CD4-positive, alpha-beta T cell treated with Interleukin-2 at 100 ng/mL for 4 hours (primary cell): ENCODE results near the gene SLC2A4.

Source experiments
- DNase-seq: peaks from one replicate; pipeline ENCODE4 v3.0.0-alpha.2; 2020; ENCODE audit warnings: low spot score

SLC2A4 gene

GRCh38 chr17:7279448-7279847 lies 2.1 kb upstream of the SLC2A4 start:
- no peak for DNase-seq

- DNase-seq, result peak; percentile 89
Measured at GRCh38 chr17:7280519-7281073, 922 bp upstream of the SLC2A4 start.

GRCh38 chr17:7281953-7282751 lies 634 bp downstream of the SLC2A4 start:
- no peak for DNase-seq

GRCh38 chr17:7282752-7283321 lies 1.3 kb downstream of the SLC2A4 start:
- DNase-seq, result no peak

GRCh38 chr17:7283471-7284216 lies 2.1 kb downstream of the SLC2A4 start:
- DNase-seq, result no peak

GRCh38 chr17:7284911-7285310 lies 3.4 kb downstream of the SLC2A4 start:
- no peak for DNase-seq

GRCh38 chr17:7285679-7286078 lies 4.2 kb downstream of the SLC2A4 start:
- DNase-seq, result no peak

- no peak for DNase-seq
Measured at GRCh38 chr17:7289256-7290032, 7.9 kb downstream of the SLC2A4 start.

- no peak for DNase-seq
Measured at GRCh38 chr17:7290166-7290565, 8.6 kb downstream of the SLC2A4 start.

GRCh38 chr17:7290685-7291084 lies 9.2 kb downstream of the SLC2A4 start:
- DNase-seq, result no peak

- no peak for DNase-seq
Measured at GRCh38 chr17:7292194-7292593, 10.7 kb downstream of the SLC2A4 start.

GRCh38 chr17:7292729-7293128 lies 11.2 kb downstream of the SLC2A4 start:
- DNase-seq, result no peak

GRCh38 chr17:7293159-7293558 lies 11.6 kb downstream of the SLC2A4 start:
- DNase-seq, result no peak

- no peak for DNase-seq
Measured at GRCh38 chr17:7293816-7294613, 12.5 kb downstream of the SLC2A4 start.

GRCh38 chr17:7294614-7295153 lies 13.2 kb downstream of the SLC2A4 start, which contains the start of gene YBX2:
YBX2 (minus strand) TSS chr17:7294639; CDS start chr17:7294500, 139 bp downstream.
- peak; percentile 71 for DNase-seq

- DNase-seq, result no peak
Measured at GRCh38 chr17:7295230-7296180, 14.0 kb downstream of the SLC2A4 start.

GRCh38 chr17:7296189-7296861 lies 14.8 kb downstream of the SLC2A4 start:
- DNase-seq, result peak; percentile 67

GRCh38 chr17:7304179-7304578 lies 22.7 kb downstream of the SLC2A4 start:
- no peak for DNase-seq
